GM18873 (cell line): ENCODE results near the gene HLA-C.
"Not testable (repeated sequence)": the region's sequence is repeated elsewhere in the genome, so short reads cannot be mapped to it uniquely, and the experiment has no call there.

Experiments
- ATAC-seq: cut with Tn5 transposase; IDR thresholded peaks from one replicate; pipeline ENCODE4 v1.9.1; 2021; ENCODE audit warnings: mild to moderate bottlenecking, moderate library complexity, moderate number of reproducible peaks; ENCODE audit not compliant: unreplicated experiment, low FRiP score

The HLA-C gene

DNA sequence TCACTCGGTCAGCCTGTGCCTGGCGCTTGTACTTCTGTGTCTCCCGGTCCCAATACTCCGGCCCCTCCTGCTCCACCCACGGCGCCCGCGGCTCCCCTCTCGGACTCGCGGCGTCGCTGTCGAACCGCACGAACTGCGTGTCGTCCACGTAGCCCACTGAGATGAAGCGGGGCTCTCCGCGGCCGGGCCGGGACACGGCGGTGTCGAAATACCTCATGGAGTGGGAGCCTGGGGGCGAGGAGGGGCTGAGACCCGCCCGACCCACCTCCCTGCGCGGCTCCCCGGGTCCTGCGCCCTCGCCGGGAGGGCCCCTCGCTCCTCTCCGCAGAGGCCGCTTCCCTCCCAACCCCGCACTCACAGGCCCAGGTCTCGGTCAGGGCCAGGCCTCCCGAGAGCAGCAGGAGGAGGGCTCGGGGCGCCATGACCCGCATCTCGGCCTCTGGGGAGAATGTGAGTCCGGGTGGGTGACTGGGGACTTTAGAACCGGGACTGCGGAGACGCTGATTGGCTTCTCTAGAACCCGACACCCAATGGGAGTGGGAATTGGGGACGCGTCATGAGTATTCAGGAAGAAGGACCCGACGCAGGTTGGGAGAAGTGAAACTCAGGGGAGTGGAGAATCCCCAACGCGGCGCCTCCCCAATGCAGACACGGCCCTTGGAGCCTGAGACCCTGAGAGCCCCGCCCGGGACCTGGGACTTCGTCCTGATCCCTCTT is at the start of gene HLA-C:
Gene HLA-C (minus strand): TSS at position 452 of the 717 bp plus-strand sequence. CDS start 21 bp downstream, at position 431.
- ATAC-seq = peak; percentile 89

DNA sequence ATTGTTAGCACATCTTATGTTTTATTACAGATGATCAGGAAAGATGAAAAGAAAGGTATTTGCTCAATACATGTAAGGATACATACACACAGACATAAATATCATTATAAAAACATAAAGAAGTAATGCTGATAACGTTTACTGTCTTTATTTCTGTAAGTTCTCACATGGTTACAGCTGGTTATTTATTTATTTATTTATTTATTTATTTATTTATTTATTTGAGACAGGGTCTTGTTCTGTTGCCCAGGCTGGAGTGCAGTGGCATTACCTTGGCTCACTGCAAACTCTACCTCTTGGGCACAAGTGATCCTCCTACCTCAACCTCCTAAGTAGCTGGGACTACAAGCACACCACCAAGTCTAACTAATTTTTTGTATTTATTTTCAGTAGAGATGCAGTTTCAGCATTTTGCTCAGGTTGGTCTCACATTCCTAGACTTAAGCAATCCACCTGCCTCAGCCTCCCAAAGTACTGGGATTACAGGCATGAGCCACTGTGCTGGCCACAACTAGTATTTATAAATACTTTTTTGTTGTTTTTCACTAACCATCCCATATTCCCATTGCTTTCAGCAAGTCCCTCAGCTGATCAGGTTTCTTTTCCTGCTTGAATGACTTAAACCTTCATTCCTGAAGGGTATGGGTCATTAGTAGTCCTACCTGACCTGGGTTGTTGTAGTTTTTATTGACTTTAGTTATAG is 49.3 kb upstream of the HLA-C start:
- no peak for ATAC-seq

DNA sequence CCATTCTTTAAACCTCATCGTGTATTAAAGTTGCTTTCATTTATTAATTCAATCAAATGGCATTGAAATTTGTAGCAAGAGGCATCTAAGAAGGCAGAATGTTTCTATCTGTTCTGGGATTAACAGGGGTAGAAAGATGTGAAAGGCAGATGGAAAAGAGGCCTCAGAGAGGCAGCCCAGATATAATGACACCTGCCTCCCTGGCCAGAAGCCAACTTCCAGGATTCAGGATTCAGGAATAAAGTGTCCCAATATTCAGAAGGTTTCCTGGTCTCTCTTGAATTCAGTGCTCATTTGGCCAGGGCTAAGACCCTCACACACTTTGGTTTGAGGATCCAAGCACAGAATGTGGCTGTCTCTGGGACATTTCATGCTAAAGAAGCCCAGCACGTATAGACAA is 45.1 kb upstream of the HLA-C start:
- no peak for ATAC-seq

DNA sequence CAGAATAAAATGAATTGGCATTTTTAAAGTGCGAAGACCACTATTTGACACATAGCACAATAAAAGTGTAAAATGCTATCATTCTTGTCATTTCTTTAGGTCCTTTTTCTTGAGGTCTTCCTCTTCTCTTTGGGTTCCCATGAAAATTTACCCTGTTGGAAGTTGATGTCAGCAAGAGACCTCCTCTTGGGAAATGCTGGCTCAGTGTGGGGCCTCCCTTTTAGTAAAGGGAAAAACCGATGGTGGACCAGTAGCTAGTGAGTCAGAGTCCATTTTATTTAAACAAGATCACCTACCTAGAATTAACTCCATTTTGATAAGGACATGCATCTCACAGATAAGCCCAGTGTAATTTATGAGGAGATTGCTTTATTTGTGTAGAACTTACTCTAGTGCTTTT is 37.7 kb upstream of the HLA-C start:
- ATAC-seq = no peak

DNA sequence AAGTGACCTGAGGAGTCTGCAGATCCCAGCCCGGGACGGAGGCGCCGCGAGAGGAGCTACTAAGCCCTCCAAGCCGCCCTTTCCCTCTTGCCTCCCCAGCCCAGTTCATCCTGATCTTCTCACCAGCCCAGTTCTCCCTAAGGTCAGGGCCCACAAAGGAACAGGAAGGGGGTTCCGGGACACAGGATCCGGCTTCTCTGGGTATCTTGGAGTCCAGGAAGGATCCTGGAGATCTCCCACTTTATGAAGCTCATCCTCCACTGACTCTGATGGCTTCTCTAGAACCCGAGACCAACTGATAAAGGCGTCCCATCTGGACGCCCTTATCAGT is 36.9 kb upstream of the HLA-C start:
- no peak for ATAC-seq

DNA sequence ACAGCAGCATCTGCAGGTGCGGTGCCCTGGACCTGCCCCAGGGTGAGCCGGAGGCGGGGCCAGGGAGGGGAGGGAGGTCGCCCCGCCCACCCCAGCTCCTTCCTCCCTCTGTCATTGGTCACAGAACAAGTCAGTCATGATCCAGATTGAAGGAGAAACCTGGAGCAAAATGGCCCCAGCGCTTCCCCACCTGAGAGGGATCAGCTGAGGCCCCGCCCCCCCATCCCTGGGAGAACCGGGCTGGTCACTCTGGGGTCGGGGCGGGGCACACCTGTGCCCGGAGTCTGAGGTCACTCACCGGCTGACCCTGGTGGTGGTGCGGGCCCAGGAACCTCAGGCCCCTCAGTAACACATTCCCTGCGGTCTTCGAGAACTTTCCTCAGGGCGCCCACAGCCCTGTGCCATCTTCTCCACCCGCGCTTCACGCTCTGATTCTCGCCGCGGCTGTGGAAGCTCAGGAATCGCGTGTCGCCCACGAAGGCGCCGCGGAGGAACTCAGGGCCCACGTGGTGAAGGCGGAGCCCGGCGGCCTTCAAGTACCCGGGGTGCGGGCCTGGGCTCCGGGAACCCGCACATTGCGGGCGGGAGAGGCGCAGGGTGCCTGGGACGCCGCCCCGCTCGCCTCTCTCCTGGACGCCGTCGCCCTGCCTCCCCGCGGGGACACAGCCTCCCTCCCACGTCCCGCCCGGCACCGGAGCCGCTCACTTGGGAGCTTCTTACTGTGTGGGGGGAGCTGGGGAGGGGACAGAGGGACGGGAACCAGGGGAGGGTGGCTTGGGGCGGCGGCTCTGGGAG is 36.4 kb upstream of the HLA-C start:
- ATAC-seq = no peak

DNA sequence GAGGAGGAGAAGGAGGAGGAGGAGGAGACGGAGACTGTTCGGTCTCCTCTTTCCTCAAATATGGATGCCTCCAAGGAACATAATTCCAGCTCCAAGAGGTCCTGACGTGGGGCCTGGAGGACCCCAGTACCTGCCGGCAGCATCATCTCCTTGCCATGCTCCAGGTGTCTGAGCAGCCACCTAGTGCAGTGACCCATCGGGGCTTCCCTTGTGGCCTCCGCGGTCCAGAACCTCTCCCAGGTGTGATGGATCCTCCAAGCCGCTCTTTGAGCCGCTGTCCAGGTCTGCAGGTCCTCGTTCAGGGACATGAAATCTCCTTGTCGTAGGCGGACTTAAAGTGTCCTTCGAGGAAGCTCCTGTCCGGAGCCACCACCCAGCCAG is 35.8 kb upstream of the HLA-C start:
- no peak for ATAC-seq

DNA sequence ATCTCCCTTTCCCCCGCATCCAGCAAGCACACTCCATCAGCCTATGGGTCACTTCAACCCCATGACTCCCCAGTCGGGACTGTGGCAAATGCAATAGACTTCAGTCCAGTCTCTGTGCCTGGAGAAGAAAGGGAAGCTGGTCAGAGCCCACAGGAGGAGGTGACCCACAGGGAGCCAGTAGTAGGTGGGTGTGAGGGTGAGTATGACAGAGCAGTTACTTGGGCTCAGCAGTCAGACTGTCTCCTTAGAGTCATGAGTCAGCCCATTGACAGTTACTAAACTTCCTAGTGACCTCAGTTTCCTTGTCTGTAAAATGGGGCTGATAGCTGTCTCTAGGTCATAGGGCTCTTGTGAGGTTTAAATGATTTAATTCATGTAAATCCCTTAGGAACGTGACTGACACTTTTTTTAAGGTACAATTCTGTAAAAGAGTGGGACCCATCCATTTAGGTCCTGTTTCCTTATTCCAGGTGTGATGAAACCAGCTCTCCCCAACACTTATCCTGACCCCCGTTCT is 33.9 kb upstream of the HLA-C start:
- ATAC-seq = no peak

DNA sequence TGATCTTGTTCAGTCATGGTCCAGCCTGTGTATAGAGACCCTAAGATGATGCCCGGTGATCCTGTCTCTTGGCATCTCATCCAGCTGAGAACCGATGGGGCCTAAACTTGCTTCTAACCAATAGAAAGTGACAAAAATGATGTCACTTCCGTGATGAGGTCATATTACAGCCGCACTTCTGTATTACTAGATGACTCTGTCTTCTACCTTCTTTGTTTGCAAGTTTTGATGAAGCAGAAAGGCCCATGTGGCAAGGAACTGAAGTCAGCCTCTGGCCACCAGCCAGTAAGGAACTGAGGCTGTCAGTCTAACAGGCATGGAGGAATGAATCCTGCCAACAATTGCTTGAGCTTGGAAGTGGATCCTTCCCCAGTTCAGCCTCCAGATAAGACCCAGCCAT is 32.8 kb upstream of the HLA-C start:
- no peak for ATAC-seq

DNA sequence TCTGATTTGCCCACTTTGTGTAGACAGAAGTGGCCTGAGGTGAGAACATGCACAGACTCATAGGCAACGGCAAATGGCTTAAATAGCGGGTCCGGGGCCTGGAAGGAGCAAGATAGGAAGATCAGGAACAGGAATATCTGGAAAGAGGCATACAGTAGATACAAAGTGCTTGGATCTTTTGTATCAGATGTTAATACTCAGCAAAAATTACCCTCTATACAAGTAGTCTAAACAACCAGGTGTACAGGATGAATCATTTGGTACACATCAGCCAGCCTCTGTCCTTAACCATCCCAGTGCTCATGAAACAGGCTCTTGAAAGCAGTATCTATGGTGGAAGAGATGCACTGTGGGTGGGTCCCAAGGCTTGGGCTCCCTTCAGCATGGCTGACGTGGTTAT is 28.9 kb upstream of the HLA-C start:
- ATAC-seq = no peak

DNA sequence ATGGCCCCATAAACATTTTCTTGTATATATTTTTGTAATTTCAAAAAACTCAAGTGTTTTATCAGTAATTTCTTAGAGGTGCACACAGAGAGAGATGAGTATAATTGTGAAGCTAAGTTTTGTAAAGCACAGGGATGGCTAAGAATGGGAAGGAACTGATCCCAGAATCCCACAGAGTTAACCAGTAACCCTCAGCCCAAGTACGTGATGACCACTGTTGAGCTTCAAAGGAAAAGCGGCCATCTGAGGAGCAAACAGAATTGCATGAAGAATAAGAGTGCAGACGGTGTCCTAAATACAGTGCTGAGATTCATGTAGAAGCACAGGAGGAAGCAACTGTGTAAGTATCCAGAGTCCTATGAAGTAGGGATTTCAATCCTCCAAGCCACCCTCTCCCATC is 28.1 kb upstream of the HLA-C start:
- no peak for ATAC-seq

DNA sequence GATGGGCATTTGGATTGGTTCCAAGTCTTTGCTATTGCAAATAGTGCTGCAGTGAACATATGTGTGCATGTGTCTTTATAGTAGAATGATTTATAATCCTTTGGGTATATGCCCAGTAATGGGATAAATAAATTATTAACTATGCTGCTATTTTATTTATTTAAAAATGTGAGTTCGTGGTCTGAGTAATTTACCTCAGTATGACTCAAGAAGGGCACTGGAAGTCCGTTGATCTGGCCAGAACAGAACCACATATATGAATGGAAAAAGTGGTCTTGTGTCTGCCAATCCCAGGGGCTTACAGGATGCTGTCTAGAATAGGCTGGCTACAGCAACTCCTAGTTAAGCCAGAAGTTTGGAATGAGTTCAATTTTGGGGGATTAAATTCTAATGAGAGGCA is 27.6 kb upstream of the HLA-C start:
- ATAC-seq = no peak

DNA sequence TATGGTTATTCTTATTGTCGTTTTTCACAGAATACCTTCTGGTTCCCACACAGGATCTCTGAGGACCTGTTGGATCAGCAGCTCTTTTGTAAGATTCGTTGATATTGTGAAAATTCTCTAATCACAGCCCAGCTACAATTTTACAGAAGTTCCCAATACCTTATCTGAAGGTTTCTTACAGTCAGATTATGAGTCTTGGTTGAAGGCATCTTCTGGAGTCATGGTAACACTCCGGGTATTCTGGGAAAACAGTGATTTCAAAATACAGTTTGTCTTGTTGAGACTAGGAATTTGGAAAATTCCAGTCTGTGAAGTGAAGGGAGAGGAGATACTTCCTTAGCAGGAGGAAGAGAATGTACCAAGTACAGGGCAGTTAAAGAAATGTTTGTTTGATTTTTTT is 22.2 kb upstream of the HLA-C start:
- ATAC-seq = no peak

DNA sequence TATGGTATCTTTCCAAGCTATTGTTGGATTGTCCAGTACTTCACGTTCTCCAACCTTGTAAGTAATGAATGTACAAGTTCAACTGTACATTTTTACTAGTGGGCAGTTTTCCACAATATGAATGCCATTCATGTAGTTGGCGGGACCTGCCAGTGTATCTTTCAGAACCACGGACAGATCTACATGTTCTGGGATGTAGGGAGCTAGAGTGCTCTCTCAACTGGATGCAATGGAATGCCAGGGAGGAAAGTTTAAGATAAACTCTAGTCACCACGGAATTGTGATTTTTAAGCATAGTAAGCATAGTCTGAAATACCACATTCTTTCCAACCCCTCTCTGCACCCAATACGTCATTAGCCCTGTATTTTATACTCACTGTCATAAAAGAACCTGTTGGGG is 21.5 kb upstream of the HLA-C start:
- ATAC-seq = no peak

DNA sequence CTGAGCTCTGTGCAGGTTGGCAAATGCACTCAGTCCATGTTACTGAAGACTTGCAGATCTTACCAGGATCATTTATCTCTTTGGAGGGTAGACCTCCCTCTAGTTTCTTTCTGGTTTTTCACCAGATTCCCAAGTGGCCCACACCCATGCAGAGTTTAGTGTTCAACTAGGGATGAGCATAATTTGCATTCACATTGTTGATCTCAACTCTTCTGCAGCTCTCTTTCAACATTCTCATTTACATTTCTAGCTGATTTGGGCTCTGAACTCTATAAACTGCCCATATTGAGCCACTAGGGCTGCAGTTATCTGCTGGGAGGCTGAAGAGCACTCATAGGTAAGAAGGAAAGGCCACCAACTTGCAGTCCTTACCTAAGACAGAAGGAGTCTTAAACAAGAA is 17.9 kb upstream of the HLA-C start:
- ATAC-seq = no peak

DNA sequence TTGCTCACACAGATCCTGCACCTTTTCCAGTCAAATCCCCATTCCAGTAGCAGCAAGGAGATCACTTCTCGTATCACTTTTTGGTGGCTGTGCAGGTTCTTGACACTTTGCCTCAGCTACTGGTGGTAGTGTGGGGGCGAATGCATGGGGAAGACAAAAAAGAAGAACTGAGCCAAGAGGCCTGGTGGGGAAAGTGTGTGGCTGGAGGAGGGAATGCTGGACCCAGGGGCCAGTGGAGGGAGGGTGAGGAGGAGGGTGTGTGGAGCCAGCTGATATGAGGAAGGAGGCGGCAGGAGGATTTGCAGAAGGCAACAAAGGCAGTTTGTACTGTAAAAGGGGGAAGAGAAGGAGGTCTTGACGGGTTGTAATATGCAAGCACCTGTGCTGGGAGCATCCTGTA is 15.7 kb upstream of the HLA-C start:
- no peak for ATAC-seq

DNA sequence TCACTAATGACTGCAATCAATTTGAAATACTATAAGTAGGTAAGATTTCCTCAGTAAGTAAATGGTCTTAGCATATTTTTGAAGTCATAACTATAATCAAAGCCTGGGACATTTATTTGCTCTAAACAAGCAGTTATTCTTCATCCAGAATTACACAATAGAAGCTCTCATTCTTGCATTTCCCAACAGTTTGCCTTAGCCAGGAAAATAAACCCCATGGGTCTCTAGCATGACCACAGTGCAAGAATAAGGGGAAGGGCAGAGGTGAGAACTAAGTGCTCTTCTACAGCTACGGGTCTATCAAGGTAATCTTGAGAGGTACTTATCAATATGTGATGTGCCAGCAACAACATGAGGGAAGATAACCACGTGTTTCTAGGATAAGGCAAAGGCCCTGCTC is 14.1 kb upstream of the HLA-C start:
- ATAC-seq = no peak

DNA sequence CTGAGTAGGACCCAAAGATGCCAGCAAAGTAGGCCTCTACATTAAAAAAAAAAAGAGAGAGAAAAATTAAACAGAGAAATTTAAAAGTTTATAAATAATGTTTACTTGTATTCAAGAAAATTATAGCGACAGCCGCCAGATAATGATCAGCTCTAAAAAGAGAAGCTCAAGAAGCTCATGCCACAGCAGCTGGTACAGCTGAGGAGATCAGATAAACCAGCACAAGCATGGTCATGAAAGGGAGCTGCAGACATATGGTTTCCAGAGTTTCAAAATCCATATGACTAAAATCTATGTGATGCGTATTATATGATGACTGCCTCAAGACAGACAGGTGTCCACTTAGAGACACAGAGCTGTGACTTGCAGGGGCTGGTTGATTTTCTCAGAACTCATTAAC is 13.6 kb upstream of the HLA-C start:
- ATAC-seq = no peak

DNA sequence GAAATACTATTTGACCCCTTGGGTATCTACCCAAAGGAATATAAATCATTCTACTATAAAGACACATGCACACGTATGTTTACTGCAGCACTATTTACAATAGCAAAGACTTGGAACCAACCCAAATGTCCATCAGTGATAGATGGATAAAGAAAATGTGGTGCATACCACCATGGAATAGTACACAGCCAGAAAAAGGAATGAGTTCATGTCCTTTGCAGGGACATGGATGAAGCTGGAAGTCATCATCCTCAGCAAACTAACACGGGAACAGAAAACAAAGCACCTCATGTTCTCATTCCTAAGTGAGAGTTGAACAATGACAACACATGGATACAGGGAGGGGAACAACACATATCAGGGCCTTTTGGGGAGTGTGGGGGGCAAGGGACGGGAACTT is 7.8 kb upstream of the HLA-C start:
- not testable (repeated sequence) for ATAC-seq

DNA sequence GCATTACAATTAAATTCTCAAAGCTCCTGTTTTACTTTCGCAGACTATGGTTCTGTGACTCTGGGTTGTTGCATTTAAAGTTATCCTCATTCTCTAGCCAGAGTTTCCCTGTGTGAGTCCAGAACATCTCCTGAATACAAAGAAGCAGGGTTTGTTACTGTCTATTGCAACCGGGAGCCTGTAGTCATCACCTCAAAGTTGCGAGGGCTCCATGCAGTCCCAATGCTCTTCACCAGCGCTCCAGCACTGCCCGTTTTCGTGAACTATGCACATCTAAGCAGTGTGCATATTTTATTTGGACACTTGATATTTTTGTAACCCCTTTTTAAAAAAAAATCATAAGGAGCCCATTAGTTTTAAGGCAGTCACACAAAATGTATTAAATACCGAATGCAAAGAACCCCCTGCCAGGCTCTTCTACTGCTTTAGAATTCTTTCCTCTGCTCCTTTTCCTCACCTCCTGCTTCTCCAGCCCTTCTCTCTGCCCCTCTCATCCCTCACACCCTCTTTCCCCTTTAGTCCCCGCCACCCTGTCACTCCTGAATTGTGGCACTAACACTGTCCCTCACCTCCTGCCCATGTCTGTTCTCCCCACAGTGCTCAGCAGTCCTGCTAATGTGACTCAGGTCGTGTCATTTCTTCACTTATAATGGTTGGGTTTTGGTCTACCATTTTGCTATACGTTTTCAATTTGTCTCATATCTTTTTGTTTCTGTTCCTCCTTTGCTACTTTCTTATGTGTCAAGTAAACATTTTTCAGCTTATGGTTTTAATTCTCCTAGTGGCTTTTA is 1.1 kb upstream of the HLA-C start:
- no peak for ATAC-seq

DNA sequence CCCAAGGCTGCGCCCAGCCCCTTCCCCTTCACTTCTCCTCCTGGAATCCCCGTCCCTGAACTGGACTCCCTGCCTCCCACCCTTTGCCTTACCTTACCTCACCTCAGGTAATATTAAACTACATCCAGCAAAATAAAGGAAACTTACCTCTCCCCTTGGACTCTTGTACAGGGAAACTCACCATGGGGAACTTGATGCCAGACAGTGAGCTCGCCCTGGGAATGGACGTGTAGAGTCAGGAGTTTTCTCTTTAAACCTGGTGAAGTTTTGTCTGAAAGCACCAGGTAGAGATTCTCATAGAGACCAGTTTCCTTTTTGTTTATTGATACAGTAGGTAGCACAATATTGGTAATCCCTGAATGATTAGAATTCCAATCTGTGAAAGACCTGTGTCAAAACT is 544 bp upstream of the HLA-C start:
- ATAC-seq = no peak
